Astrocyte (in vitro differentiated cells and primary cell): Measurements from ENCODE around the gene METTL16.

Source experiments
- CTCF ChIP-seq: IDR thresholded peaks from 2 replicates; pipeline ENCODE4 v1.5.1; 2011; ENCODE audit warnings: low read depth, mild to moderate bottlenecking, inconsistent platforms, low read length, moderate library complexity; ENCODE audit not compliant: insufficient read depth
- EZH2 ChIP-seq: IDR thresholded peaks from 2 replicates; pipeline ENCODE4 v1.6.1; 2012; ENCODE audit warnings: mild to moderate bottlenecking, low read length, inconsistent platforms; ENCODE audit not compliant: insufficient read depth

GRCh38 chr17:2547176-2547575, 35.5 kb upstream of the METTL16 start:
- TF ChIP-seq CTCF (no peak), EZH2 (no peak)
